Activated CD4-positive, alpha-beta T cell treated with anti-CD3 and anti-CD28 coated beads for 48 hours (primary cell): ENCODE data around the gene MCF2L2.
A peak's percentile ranks its signal among the peaks of the same experiment; 100 is the strongest.

Source experiments
- DNase-seq: peaks from one replicate; pipeline ENCODE4 v3.0.0-alpha.2; 2020

Gene MCF2L2

GRCh38 chr3:183226333-183226890, 202.0 kb downstream of the MCF2L2 start:
- no peak for DNase-seq

GRCh38 chr3:183224180-183224970, 204.0 kb downstream of the MCF2L2 start:
- DNase-seq = peak; percentile 67

GRCh38 chr3:183222631-183223235, 205.7 kb downstream of the MCF2L2 start:
- DNase-seq = no peak

GRCh38 chr3:183220828-183221227, 207.6 kb downstream of the MCF2L2 start:
- no peak for DNase-seq

GRCh38 chr3:183218826-183219225, 209.6 kb downstream of the MCF2L2 start:
- no peak for DNase-seq

GRCh38 chr3:183217548-183218332, 210.7 kb downstream of the MCF2L2 start:
- no peak for DNase-seq

- DNase-seq = no peak
Measured at GRCh38 chr3:183215591-183216202, 212.7 kb downstream of the MCF2L2 start.

- DNase-seq = no peak
Measured at GRCh38 chr3:183214277-183214612, 214.2 kb downstream of the MCF2L2 start.

- no peak for DNase-seq
Measured at GRCh38 chr3:183213415-183214276, 214.8 kb downstream of the MCF2L2 start.

- DNase-seq = no peak
Measured at GRCh38 chr3:183212565-183212964, 215.9 kb downstream of the MCF2L2 start.

- no peak for DNase-seq
Measured at GRCh38 chr3:183212096-183212495, 216.3 kb downstream of the MCF2L2 start.

- no peak for DNase-seq
Measured at GRCh38 chr3:183211352-183211751, 217.1 kb downstream of the MCF2L2 start.

GRCh38 chr3:183210862-183211341, 217.5 kb downstream of the MCF2L2 start:
- peak; percentile 67 for DNase-seq

GRCh38 chr3:183210341-183210740, 218.1 kb downstream of the MCF2L2 start:
- DNase-seq = no peak

- DNase-seq = no peak
Measured at GRCh38 chr3:183208800-183209199, 219.6 kb downstream of the MCF2L2 start.

- peak; percentile 37 for DNase-seq
Measured at GRCh38 chr3:183208260-183208659, 220.2 kb downstream of the MCF2L2 start.

- DNase-seq = no peak
Measured at GRCh38 chr3:183203670-183204069, 224.7 kb downstream of the MCF2L2 start.

GRCh38 chr3:183202004-183202722, 226.3 kb downstream of the MCF2L2 start:
- peak; percentile 36 for DNase-seq

- no peak for DNase-seq
Measured at GRCh38 chr3:183198939-183199338, 229.5 kb downstream of the MCF2L2 start.

GRCh38 chr3:183197734-183198133, 230.7 kb downstream of the MCF2L2 start:
- DNase-seq = no peak

GRCh38 chr3:183195266-183195665, 233.2 kb downstream of the MCF2L2 start:
- no peak for DNase-seq
